Liver (tissue), 3 donors: ENCODE data around the gene ABLIM2.

ENCODE experiments used
- FOXA1 ChIP-seq: IDR thresholded peaks from 2 replicates; pipeline ENCODE4 v1.6.1; 2016; ENCODE audit warnings: antibody characterized with exemption
- JUND ChIP-seq, 2 donors: IDR thresholded peaks; 2 replicates each; pipeline ENCODE4 v1.6.1; 2016; ENCODE audit warnings: antibody characterized with exemption in 2 of 2
- NR2F2 ChIP-seq: IDR thresholded peaks from 2 replicates; pipeline ENCODE4 v1.6.1; 2016; ENCODE audit warnings: antibody characterized with exemption
- SP1 ChIP-seq: IDR thresholded peaks from 2 replicates; pipeline ENCODE4 v1.6.1; 2018; ENCODE audit warnings: antibody characterized with exemption, mild to moderate bottlenecking
- TF ChIP-seq, protein P1 (sequence below): fragments of 150-350 bp; IDR thresholded peaks from 2 replicates; pipeline ENCODE4 v1.5.1; 2017; ENCODE audit warnings: improper control_type of control experiment, low read depth, low read length; ENCODE audit not compliant: missing input control
- TF ChIP-seq, protein P2 (sequence below): IDR thresholded peaks from 2 replicates; pipeline ENCODE4 v1.6.1; 2016; ENCODE audit warnings: antibody characterized with exemption, mild to moderate bottlenecking
- TF ChIP-seq, protein P3 (sequence below): IDR thresholded peaks from 2 replicates; pipeline ENCODE4 v1.6.1; 2016; ENCODE audit warnings: antibody characterized with exemption
- TF ChIP-seq, protein P4 (sequence below): IDR thresholded peaks from 2 replicates; pipeline ENCODE4 v1.6.1; 2016; ENCODE audit warnings: antibody characterized with exemption
- TF ChIP-seq, protein P5 (sequence below): IDR thresholded peaks from 2 replicates; pipeline ENCODE4 v1.6.1; 2016; ENCODE audit warnings: antibody characterized with exemption
- donor health status: healthy.
- donor health status: healthy.

DNA sequence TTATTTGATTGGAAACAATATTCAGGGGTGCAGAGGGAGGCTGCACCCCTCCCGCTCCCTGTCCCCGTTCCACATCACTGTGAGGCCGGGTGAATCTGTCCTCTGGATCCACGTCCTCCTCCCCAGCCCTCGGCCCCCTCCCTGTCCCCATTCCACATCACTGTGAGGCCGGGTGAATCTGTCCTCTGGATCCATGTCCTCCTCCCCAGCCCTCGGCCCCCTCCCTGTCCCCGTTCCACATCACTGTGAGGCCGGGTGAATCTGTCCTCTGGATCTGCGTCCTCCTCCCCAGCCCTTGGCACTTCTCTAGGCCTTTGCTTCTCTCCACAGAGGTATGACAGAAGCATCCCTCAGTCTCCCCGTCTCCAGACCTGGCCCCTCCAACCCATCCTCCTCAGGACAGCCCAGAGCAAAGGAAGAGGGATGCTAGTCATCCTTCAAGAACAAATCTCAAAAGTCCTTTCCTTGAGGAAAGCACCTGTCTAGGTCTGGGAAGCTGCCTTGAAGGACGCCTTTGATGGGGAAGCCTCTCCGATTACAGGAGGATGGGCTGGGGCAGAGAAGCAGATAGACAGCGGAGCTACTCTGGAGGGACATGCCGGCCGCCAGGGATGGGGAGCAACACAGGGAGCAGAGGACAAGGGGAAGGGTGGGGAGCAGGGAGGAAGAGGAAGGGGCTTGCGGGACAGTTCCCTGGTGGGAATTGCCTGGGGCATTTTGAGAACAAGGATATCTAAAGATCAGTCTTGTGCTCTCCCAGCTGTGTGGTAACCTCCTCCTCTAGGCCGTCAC, 208.1 kb downstream of the ABLIM2 start:
- TF ChIP-seq, protein P1, sequence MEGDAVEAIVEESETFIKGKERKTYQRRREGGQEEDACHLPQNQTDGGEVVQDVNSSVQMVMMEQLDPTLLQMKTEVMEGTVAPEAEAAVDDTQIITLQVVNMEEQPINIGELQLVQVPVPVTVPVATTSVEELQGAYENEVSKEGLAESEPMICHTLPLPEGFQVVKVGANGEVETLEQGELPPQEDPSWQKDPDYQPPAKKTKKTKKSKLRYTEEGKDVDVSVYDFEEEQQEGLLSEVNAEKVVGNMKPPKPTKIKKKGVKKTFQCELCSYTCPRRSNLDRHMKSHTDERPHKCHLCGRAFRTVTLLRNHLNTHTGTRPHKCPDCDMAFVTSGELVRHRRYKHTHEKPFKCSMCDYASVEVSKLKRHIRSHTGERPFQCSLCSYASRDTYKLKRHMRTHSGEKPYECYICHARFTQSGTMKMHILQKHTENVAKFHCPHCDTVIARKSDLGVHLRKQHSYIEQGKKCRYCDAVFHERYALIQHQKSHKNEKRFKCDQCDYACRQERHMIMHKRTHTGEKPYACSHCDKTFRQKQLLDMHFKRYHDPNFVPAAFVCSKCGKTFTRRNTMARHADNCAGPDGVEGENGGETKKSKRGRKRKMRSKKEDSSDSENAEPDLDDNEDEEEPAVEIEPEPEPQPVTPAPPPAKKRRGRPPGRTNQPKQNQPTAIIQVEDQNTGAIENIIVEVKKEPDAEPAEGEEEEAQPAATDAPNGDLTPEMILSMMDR: no peak
- TF ChIP-seq, protein P2, sequence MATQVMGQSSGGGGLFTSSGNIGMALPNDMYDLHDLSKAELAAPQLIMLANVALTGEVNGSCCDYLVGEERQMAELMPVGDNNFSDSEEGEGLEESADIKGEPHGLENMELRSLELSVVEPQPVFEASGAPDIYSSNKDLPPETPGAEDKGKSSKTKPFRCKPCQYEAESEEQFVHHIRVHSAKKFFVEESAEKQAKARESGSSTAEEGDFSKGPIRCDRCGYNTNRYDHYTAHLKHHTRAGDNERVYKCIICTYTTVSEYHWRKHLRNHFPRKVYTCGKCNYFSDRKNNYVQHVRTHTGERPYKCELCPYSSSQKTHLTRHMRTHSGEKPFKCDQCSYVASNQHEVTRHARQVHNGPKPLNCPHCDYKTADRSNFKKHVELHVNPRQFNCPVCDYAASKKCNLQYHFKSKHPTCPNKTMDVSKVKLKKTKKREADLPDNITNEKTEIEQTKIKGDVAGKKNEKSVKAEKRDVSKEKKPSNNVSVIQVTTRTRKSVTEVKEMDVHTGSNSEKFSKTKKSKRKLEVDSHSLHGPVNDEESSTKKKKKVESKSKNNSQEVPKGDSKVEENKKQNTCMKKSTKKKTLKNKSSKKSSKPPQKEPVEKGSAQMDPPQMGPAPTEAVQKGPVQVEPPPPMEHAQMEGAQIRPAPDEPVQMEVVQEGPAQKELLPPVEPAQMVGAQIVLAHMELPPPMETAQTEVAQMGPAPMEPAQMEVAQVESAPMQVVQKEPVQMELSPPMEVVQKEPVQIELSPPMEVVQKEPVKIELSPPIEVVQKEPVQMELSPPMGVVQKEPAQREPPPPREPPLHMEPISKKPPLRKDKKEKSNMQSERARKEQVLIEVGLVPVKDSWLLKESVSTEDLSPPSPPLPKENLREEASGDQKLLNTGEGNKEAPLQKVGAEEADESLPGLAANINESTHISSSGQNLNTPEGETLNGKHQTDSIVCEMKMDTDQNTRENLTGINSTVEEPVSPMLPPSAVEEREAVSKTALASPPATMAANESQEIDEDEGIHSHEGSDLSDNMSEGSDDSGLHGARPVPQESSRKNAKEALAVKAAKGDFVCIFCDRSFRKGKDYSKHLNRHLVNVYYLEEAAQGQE: no peak
- TF ChIP-seq, protein P3, sequence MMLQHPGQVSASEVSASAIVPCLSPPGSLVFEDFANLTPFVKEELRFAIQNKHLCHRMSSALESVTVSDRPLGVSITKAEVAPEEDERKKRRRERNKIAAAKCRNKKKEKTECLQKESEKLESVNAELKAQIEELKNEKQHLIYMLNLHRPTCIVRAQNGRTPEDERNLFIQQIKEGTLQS: no peak
- TF ChIP-seq SP1 (no peak), JUND (IDR thresholded peaks at IDR 0.05) (no peak), FOXA1 (no peak), NR2F2 (no peak)
- TF ChIP-seq, protein P4, sequence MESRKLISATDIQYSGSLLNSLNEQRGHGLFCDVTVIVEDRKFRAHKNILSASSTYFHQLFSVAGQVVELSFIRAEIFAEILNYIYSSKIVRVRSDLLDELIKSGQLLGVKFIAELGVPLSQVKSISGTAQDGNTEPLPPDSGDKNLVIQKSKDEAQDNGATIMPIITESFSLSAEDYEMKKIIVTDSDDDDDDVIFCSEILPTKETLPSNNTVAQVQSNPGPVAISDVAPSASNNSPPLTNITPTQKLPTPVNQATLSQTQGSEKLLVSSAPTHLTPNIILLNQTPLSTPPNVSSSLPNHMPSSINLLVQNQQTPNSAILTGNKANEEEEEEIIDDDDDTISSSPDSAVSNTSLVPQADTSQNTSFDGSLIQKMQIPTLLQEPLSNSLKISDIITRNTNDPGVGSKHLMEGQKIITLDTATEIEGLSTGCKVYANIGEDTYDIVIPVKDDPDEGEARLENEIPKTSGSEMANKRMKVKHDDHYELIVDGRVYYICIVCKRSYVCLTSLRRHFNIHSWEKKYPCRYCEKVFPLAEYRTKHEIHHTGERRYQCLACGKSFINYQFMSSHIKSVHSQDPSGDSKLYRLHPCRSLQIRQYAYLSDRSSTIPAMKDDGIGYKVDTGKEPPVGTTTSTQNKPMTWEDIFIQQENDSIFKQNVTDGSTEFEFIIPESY: no peak
- TF ChIP-seq, protein P5, sequence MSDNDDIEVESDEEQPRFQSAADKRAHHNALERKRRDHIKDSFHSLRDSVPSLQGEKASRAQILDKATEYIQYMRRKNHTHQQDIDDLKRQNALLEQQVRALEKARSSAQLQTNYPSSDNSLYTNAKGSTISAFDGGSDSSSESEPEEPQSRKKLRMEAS: no peak
